Spleen (tissue), 7 donors: ENCODE results near the gene MAB21L3.

Source experiments
- POLR2A ChIP-seq, 3 donors: fragments of 450-650 bp; IDR thresholded peaks; one replicate each; pipeline ENCODE4 v1.5.1; 2017; ENCODE audit warnings: antibody characterized with exemption in 3 of 3, mild to moderate bottlenecking in 1 of 3
- POLR2AphosphoS5 ChIP-seq, 3 donors: sonication (generic); formaldehyde crosslinking; IDR thresholded peaks; one replicate each; pipeline ENCODE4 v1.5.1; 2017; ENCODE audit warnings: antibody characterized with exemption in 3 of 3
- TF ChIP-seq, protein P1 (sequence below), 11 experiments: fragments of 200-600 bp in 7 of 11; fragments of 450-650 bp in 4 of 11; sonication (generic) in 4 of 11; IDR thresholded peaks in 8 of 11; conservative IDR thresholded peaks in 3 of 11; 1 replicate in 7 of 11; 2 replicates in 4 of 11; pipeline versions ENCODE4 v1.4.0 to v1.8.0; 2016 to 2021; ENCODE audit warnings: antibody characterized with exemption in 11 of 11, inconsistent platforms in 4 of 11, mild to moderate bottlenecking in 1 of 11
- donor health status: DM: no; HTN: no; CAD: no; lungs with moderate emphysema.
- donor health status: DM: no; HTN: no; CAD: no.
- donor health status: DM: no; HTN: no; CAD: no.

DNA sequence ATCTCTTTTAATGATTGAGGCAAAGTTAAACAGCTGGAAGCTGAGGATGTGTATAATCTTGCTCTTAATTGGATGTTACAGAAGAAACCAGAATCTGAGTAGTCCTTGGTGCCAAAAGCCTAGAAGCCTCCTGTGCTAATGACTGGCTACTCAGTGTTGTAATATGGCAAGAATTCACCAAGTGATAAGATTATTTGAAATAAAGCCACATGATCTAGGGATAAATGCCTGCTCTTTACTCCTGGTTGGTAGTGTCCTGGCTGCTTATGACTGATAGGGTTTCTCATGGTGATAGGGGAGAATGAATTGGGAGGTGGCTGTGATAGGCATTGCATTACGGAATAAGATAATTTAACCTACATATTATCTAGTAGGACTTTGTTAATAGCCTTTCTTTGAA, 13.6 kb upstream of the MAB21L3 start:
- TF ChIP-seq POLR2A (IDR thresholded peaks at IDR 0.05) (no peak), POLR2AphosphoS5 (IDR thresholded peaks at IDR 0.05) (no peak)
- TF ChIP-seq, protein P1, sequence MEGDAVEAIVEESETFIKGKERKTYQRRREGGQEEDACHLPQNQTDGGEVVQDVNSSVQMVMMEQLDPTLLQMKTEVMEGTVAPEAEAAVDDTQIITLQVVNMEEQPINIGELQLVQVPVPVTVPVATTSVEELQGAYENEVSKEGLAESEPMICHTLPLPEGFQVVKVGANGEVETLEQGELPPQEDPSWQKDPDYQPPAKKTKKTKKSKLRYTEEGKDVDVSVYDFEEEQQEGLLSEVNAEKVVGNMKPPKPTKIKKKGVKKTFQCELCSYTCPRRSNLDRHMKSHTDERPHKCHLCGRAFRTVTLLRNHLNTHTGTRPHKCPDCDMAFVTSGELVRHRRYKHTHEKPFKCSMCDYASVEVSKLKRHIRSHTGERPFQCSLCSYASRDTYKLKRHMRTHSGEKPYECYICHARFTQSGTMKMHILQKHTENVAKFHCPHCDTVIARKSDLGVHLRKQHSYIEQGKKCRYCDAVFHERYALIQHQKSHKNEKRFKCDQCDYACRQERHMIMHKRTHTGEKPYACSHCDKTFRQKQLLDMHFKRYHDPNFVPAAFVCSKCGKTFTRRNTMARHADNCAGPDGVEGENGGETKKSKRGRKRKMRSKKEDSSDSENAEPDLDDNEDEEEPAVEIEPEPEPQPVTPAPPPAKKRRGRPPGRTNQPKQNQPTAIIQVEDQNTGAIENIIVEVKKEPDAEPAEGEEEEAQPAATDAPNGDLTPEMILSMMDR (IDR thresholded peaks at IDR 0.05 in 8 of 11, conservative IDR thresholded peaks at IDR 0.05 in 3 of 11), result no peak
